Measurements from ENCODE around the gene CACHD1.

CACHD1 gene

GRCh38 chr1:64659478-64660138, 189.7 kb downstream of the CACHD1 start:
- H3K4me3 ChIP-seq (replicated peaks; ENCODE audit: insufficient read depth, low read length) = no peak overlapping the region
- H3K27ac ChIP-seq (replicated peaks) = no peak overlapping the region
- TF ChIP-seq REST (IDR thresholded peaks at IDR 0.05; ENCODE audit: insufficient replicate concordance, low read depth) (no peak), GABPA (IDR thresholded peaks at IDR 0.05; ENCODE audit: low read depth) (no peak), POLR2AphosphoS5 (IDR thresholded peaks at IDR 0.05; ENCODE audit: low read depth) (no peak)
- TF ChIP-seq, protein P1, sequence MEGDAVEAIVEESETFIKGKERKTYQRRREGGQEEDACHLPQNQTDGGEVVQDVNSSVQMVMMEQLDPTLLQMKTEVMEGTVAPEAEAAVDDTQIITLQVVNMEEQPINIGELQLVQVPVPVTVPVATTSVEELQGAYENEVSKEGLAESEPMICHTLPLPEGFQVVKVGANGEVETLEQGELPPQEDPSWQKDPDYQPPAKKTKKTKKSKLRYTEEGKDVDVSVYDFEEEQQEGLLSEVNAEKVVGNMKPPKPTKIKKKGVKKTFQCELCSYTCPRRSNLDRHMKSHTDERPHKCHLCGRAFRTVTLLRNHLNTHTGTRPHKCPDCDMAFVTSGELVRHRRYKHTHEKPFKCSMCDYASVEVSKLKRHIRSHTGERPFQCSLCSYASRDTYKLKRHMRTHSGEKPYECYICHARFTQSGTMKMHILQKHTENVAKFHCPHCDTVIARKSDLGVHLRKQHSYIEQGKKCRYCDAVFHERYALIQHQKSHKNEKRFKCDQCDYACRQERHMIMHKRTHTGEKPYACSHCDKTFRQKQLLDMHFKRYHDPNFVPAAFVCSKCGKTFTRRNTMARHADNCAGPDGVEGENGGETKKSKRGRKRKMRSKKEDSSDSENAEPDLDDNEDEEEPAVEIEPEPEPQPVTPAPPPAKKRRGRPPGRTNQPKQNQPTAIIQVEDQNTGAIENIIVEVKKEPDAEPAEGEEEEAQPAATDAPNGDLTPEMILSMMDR (IDR thresholded peaks at IDR 0.05; ENCODE audit: insufficient read depth, low read length) = no peak
- peaks cover 5% of the 10 kb centered on the region for H3K27me3 ChIP-seq (ENCODE audit: insufficient read depth, poor library complexity, severe bottlenecking)
- no peak for DNase-seq (ENCODE audit: low read depth in 1 of 2, low spot score in 1 of 2)

DNA sequence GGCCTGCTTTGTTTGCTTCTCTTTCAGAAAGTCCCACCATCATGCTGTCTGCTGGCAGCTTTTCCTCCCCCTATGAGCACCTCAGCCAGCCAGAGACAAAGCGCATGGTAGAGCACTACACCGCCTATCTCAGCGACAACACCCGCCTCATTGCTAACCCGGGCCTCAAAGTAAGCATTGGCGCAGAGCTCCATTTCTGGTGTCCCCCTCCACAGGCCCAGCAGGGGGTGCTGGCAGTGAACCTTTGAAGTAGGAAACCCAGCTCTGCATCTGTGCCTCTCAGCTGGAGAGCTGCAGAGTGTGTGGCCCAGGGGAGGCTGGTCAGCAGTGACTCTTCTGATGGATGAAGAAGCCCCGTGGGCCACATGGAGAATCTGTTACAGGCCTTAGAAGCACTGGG, 193.7 kb downstream of the CACHD1 start:
- Histone ChIP-seq H3K4me3 (replicated peaks; ENCODE audit: insufficient read depth, low read length) (no peak overlapping the region), H3K27ac (replicated peaks) (no peak overlapping the region), H3K27me3 (ENCODE audit: insufficient read depth, poor library complexity, severe bottlenecking) (no peaks in the 10 kb centered on the region)
- DNase-seq (ENCODE audit: low read depth in 1 of 2, low spot score in 1 of 2) = peak in 1 of 2 experiments; percentile 23
- TF ChIP-seq REST (IDR thresholded peaks at IDR 0.05; ENCODE audit: insufficient replicate concordance, low read depth) = no peak
- TF ChIP-seq, protein P1 (IDR thresholded peaks at IDR 0.05; ENCODE audit: insufficient read depth, low read length) = no peak
- TF ChIP-seq GABPA (IDR thresholded peaks at IDR 0.05; ENCODE audit: low read depth) = no peak
- TF ChIP-seq SPI1 (IDR thresholded peaks at IDR 0.05; ENCODE audit: borderline replicate concordance, low read depth) = no peak
- no peak for TF ChIP-seq POLR2AphosphoS5 (IDR thresholded peaks at IDR 0.05; ENCODE audit: low read depth)

- Histone ChIP-seq H3K4me3 (replicated peaks; ENCODE audit: insufficient read depth, low read length) (no peak overlapping the region), H3K27me3 (ENCODE audit: insufficient read depth, poor library complexity, severe bottlenecking) (no peaks in the 10 kb centered on the region), H3K27ac (replicated peaks) (no peak overlapping the region)
- TF ChIP-seq SPI1 (IDR thresholded peaks at IDR 0.05; ENCODE audit: borderline replicate concordance, low read depth) (no peak), GABPA (IDR thresholded peaks at IDR 0.05; ENCODE audit: low read depth) (no peak), REST (IDR thresholded peaks at IDR 0.05; ENCODE audit: insufficient replicate concordance, low read depth) (no peak), POLR2AphosphoS5 (IDR thresholded peaks at IDR 0.05; ENCODE audit: low read depth) (no peak)
- TF ChIP-seq, protein P1 (IDR thresholded peaks at IDR 0.05; ENCODE audit: insufficient read depth, low read length) = no peak
- DNase-seq (ENCODE audit: low read depth in 1 of 2, low spot score in 1 of 2) = no peak
Measured at GRCh38 chr1:64664299-64664698, 194.4 kb downstream of the CACHD1 start.

All from HL-60 (cell line).